Head of caudate nucleus (tissue), 42 donors: ENCODE results near the gene MPC1.
"Not testable (repeated sequence)": the region's sequence is repeated elsewhere in the genome, so short reads cannot be mapped to it uniquely, and the experiment has no call there.

ENCODE experiments used
- DNase-seq, 42 donors: peaks; one replicate each; pipeline versions ENCODE4 v3.0.0 to v3.0.0-alpha.2; 2020 to 2021; ENCODE audit warnings: mixed read lengths in 7 of 42
- intact Hi-C: fragments of 100-400 bp; cut with DNase I; formaldehyde crosslinking; loops from one replicate; pipeline ENCODE4 v1.15.0; 2022

Gene MPC1

DNA sequence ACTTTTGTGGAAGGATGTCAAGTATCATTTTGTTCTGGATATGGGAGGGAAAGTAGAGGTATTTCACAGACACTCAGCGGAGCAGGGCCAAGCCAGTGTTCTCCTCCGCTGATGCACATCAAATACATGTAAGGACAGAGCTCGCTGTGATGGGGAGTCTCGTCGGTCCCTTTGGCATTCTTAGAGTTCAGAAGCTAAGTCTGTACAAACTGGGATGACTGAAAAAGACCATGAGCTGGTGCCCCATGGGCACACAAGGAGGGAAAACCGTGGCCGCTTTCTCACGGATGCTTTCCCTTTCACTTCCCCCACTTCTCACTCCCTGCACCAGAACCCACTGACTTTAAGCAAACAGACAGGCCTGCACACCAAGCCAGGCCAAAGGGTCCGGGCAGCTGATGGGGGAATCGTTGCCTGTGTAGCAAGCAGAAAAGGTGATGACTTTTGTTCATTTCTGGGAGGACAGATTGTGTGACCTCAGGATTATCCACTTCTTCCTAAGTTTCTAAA lies 27.7 kb upstream of the MPC1 start:
- DNase-seq: no peak
- intact Hi-C loops: no loop called here

DNA sequence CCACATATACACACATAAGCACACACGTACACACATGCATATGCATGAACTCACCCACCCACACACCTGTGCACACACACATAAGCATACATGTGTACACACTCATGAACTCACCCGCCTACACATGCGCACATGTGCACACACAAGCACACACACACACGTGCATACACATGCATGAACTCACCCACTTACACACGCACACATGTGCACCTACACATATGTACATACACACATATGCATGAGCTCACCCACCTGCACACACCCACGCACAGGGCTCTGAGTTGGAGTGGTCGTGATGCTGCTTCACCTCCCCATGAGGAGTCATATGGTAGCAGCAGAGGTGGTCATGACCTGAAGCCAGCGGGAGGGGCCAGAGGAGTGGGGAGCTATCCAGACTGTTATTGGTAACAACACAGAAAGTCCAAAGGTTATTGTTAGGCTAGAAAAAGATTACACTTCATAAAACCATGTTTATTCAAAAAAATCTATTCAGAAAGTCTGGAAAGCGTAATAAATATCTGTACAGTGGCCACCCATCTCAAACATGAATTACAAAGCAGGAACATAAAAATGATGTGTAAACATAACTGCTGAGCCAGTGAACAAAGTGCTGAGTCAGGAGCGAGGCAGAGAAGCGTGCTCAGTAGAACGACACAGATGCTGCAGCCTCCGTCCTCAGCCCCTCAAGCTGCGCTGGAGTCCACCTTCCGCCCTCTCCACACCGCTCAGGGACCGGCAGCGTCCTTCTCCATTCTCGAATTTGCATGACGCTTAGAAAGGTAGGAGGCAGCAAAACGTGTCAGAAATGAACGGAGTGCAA lies 26.4 kb upstream of the MPC1 start:
- no peak for DNase-seq
- intact Hi-C loops: no loop called here

GRCh38 chr6:166406197-166406596 lies 23.5 kb upstream of the MPC1 start:
- no peak for DNase-seq
- intact Hi-C loops: no loop called here

GRCh38 chr6:166405386-166405785 lies 22.6 kb upstream of the MPC1 start:
- no peak for DNase-seq
- intact Hi-C loops: no loop called here

GRCh38 chr6:166402582-166403277 lies 20.0 kb upstream of the MPC1 start:
- intact Hi-C loops: loop anchor here (5.0 kb wide), 1 partner anchor 125 kb away; no protein-coding TSS in a partner anchor
- no peak for DNase-seq

GRCh38 chr6:166400649-166401250 lies 18.0 kb upstream of the MPC1 start:
- peak in 41 of 42 donors; percentile 34 to 93 (median 79) for DNase-seq
- intact Hi-C loops: loop anchor here (5.0 kb wide), 1 partner anchor 123 kb away; no protein-coding TSS in a partner anchor

GRCh38 chr6:166400181-166400580 lies 17.4 kb upstream of the MPC1 start:
- intact Hi-C loops: loop anchor here (5.0 kb wide), 1 partner anchor 123 kb away; no protein-coding TSS in a partner anchor
- DNase-seq: no peak

- DNase-seq: no peak
- intact Hi-C loops: no loop called here
These were observed 15.6 kb upstream of the MPC1 start for GRCh38 chr6:166398348-166398747.

DNA sequence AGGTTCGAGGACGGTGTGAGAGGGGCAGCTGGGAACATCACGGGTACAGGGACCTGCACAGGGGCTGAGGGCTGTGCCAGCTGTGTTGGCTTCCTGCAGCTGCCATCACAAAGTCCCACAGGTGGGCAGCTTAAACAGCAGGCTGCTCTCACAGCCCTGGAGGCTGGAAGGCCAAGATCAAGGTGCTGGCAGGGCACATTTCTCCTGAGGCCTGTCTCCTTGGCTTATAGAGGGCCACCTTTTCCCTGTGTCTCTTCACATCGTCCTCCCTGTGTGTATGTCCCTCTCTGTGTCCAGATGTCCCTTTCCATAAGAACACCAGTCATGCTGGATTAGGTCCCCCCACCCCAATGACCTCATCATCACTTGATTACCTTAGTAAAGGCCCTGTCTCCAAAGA lies 15.1 kb upstream of the MPC1 start:
- peak in 1 of 42 donors; percentile 9 for DNase-seq
- intact Hi-C loops: no loop called here

DNA sequence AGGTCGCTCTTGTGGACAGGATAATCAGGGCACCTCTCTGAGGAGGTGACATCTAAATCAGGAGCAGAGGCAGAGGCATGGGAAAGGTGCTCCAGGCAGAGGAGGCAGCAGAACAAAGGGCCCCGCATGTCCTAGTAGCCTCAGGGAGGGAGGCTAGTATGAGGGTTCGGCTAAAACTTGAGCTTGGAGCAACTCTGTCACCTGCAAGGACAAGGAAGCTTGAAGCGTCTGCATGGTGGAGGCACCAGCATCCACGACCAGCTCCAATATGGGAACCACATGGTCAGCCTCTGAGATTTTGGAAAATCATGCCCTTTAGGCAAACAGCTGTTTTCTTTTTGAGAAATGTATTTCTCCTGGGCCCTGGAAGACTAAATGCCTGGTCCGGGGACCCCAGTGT lies 13.0 kb upstream of the MPC1 start:
- no peak for DNase-seq
- intact Hi-C loops: no loop called here

- intact Hi-C loops: no loop called here
- no peak for DNase-seq
These were observed 12.6 kb upstream of the MPC1 start for GRCh38 chr6:166395351-166395750.

DNA sequence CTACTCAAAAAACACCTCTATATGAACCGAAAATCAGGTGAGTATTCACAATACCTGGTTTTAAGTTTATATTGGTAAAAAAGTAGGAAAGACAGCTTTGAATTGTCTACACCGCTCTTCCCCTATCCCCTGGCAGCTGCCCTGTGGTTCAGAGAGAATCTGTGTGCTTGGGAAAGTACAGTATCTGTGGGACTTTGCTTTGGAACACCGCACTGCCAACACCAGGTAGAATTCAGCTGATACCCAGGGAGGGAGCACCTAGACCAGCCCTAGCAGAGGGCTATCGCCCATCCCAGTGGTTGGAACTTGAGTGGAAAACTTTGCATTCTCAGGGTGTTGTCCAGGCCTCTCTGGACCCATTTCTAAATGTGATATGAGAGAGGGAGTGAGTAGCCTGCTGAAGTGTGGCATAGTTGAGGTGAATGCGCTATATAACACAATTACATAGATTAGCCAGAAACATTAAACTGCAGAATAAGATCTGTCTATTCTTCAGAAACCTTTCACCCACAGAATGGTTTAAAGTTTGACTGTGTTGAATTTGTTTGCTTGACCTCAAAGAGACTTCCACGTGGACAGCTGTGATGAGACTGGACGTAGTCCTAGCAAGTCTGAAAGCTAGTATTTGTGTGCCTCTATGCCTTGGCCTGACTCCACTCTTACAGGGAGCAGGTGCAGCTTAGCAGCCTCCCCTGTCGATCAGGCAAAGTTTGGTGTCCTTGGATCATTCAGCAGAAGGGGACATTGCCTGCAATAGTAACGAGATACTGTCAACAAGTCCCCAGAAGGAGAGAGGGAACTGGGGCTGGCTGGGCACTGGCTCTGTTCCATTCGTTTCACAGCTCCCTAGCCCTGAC lies 11.5 kb upstream of the MPC1 start:
- DNase-seq: no peak
- intact Hi-C loops: no loop called here

GRCh38 chr6:166393535-166393823 lies 10.7 kb upstream of the MPC1 start:
- no peak for DNase-seq
- intact Hi-C loops: no loop called here

- intact Hi-C loops, DNase-seq: not testable (repeated sequence)
These were observed 10.2 kb upstream of the MPC1 start for GRCh38 chr6:166392755-166393534.

DNA sequence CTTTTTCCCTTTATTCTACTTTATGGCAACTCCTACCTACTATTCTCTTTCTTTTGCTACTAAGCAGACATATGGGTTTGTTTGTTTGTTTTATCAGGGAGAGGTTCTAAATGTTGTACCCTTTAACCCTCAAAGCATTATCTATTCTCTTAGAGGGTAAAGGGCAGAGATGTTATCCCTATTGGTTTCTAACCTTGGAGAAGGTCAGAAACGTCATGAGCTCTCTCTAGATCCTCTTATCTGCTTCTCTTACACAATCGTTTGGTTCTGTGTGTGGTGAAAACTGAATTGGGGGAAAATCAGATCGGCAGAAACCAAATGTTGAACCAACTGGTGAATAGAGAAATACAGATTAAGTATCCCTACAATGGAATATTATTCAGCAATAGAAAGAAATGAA lies 6.4 kb upstream of the MPC1 start:
- intact Hi-C loops: loop anchor here (5.0 kb wide), 1 partner anchor 117 kb away; no protein-coding TSS in a partner anchor
- DNase-seq: no peak

- intact Hi-C loops: loop anchor here (5.0 kb wide), 1 partner anchor 116 kb away; no protein-coding TSS in a partner anchor
- DNase-seq: no peak
These were observed 5.7 kb upstream of the MPC1 start for GRCh38 chr6:166388290-166389004.

DNA sequence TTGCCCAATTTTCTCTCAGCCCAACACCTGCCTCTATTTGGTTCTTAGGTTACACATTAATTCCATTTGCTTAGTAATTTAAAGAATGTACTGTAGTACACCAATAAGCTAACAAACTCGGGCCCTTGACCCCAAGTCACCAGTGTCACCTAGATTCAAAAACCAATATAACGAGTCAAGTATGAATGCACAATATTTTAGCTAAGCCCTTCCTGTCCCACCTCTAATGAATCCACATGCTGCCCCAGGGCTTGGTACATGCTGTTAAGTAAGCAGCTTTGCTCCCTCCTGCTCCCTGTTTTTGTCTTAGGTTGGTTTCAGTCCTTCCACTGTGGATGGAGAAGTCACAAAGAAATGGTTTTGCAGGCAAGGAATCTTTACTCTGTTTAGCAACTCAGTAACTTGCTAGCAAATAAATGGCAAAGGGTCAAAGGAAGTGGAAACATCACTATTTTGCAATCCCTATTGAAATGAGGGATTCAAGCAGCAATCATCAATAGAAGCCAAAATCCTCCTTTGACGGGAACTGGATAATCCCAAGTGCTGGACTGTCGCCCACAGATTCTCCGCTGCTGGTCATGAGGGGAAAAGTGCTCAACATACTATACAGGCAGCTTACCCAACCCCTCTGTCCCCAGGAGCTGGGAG lies 5.0 kb upstream of the MPC1 start:
- intact Hi-C loops: loop anchor here (5.0 kb wide), 1 partner anchor 115 kb away; no protein-coding TSS in a partner anchor

More for the DNA sequence above, 5.0 kb upstream of the MPC1 start:
- DNase-seq: no peak
